HepG2 (cell line): ENCODE measurements around the gene INTS15.

ENCODE experiments used
- POLR2A ChIP-seq, 2 experiments: IDR thresholded peaks; 2 replicates each; pipeline ENCODE4 v1.6.1; 2011; ENCODE audit warnings: low read depth in 2 of 2, low read length in 2 of 2, mild to moderate bottlenecking in 1 of 2, moderate library complexity in 1 of 2; ENCODE audit not compliant: insufficient read depth in 1 of 2
- ZNF670 ChIP-seq: sonication (generic); formaldehyde crosslinking; IDR thresholded peaks from 2 replicates; pipeline ENCODE4 v1.8.0; 2022; ENCODE audit warnings: mild to moderate bottlenecking, missing genetic modification reagents, borderline replicate concordance
- TF ChIP-seq, protein P1 (sequence below): sonication (generic); formaldehyde crosslinking; IDR thresholded peaks from 2 replicates; pipeline ENCODE4 v1.5.1; 2020; ENCODE audit warnings: mild to moderate bottlenecking, missing genetic modification reagents, moderate library complexity

DNA sequence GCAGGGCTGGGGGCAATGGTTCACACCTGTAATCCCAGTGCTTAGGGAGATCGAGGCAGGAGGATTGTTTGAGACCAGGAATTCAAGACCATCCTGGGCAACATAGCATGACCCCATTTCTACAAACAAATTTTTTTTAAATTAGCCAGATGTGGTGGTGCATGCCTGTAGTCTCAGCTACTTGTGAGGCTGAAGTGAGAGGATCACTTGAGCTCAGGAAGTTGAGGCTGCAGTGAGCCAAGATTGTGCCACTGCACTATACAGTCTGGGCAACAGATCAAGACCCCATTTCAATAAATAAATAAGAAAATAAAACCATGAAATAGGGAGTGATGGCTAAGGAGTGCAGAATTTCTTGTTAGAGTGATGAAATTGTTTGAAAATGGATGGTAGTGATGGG is 47.5 kb upstream of the INTS15 start:
- TF ChIP-seq POLR2A (IDR thresholded peaks at IDR 0.05; ENCODE audit: insufficient read depth in 1 of 2, low read depth in 2 of 2, low read length in 2 of 2) = no peak
- no peak for TF ChIP-seq ZNF670 (CRISPR knock-in tag)
- TF ChIP-seq, protein P1, sequence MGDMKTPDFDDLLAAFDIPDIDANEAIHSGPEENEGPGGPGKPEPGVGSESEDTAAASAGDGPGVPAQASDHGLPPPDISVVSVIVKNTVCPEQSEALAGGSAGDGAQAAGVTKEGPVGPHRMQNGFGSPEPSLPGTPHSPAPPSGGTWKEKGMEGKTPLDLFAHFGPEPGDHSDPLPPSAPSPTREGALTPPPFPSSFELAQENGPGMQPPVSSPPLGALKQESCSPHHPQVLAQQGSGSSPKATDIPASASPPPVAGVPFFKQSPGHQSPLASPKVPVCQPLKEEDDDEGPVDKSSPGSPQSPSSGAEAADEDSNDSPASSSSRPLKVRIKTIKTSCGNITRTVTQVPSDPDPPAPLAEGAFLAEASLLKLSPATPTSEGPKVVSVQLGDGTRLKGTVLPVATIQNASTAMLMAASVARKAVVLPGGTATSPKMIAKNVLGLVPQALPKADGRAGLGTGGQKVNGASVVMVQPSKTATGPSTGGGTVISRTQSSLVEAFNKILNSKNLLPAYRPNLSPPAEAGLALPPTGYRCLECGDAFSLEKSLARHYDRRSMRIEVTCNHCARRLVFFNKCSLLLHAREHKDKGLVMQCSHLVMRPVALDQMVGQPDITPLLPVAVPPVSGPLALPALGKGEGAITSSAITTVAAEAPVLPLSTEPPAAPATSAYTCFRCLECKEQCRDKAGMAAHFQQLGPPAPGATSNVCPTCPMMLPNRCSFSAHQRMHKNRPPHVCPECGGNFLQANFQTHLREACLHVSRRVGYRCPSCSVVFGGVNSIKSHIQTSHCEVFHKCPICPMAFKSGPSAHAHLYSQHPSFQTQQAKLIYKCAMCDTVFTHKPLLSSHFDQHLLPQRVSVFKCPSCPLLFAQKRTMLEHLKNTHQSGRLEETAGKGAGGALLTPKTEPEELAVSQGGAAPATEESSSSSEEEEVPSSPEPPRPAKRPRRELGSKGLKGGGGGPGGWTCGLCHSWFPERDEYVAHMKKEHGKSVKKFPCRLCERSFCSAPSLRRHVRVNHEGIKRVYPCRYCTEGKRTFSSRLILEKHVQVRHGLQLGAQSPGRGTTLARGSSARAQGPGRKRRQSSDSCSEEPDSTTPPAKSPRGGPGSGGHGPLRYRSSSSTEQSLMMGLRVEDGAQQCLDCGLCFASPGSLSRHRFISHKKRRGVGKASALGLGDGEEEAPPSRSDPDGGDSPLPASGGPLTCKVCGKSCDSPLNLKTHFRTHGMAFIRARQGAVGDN (CRISPR knock-in tag) = no peak
